ENCODE data around the gene PLPP3. TPM values are rescaled to one million over a fixed set of nuclear protein-coding genes. Genes with fewer than 3 reads are reported as not detected.
A peak's percentile ranks its signal among the peaks of the same experiment; 100 is the strongest.

The PLPP3 gene
- total and polyA plus RNA-seq, 2 experiments from 2014 or later = 41.9 to 61.9 TPM

GRCh38 chr1:56555448-56555847 is 23.9 kb downstream of the PLPP3 start (continued):
- TF ChIP-seq, protein P1, sequence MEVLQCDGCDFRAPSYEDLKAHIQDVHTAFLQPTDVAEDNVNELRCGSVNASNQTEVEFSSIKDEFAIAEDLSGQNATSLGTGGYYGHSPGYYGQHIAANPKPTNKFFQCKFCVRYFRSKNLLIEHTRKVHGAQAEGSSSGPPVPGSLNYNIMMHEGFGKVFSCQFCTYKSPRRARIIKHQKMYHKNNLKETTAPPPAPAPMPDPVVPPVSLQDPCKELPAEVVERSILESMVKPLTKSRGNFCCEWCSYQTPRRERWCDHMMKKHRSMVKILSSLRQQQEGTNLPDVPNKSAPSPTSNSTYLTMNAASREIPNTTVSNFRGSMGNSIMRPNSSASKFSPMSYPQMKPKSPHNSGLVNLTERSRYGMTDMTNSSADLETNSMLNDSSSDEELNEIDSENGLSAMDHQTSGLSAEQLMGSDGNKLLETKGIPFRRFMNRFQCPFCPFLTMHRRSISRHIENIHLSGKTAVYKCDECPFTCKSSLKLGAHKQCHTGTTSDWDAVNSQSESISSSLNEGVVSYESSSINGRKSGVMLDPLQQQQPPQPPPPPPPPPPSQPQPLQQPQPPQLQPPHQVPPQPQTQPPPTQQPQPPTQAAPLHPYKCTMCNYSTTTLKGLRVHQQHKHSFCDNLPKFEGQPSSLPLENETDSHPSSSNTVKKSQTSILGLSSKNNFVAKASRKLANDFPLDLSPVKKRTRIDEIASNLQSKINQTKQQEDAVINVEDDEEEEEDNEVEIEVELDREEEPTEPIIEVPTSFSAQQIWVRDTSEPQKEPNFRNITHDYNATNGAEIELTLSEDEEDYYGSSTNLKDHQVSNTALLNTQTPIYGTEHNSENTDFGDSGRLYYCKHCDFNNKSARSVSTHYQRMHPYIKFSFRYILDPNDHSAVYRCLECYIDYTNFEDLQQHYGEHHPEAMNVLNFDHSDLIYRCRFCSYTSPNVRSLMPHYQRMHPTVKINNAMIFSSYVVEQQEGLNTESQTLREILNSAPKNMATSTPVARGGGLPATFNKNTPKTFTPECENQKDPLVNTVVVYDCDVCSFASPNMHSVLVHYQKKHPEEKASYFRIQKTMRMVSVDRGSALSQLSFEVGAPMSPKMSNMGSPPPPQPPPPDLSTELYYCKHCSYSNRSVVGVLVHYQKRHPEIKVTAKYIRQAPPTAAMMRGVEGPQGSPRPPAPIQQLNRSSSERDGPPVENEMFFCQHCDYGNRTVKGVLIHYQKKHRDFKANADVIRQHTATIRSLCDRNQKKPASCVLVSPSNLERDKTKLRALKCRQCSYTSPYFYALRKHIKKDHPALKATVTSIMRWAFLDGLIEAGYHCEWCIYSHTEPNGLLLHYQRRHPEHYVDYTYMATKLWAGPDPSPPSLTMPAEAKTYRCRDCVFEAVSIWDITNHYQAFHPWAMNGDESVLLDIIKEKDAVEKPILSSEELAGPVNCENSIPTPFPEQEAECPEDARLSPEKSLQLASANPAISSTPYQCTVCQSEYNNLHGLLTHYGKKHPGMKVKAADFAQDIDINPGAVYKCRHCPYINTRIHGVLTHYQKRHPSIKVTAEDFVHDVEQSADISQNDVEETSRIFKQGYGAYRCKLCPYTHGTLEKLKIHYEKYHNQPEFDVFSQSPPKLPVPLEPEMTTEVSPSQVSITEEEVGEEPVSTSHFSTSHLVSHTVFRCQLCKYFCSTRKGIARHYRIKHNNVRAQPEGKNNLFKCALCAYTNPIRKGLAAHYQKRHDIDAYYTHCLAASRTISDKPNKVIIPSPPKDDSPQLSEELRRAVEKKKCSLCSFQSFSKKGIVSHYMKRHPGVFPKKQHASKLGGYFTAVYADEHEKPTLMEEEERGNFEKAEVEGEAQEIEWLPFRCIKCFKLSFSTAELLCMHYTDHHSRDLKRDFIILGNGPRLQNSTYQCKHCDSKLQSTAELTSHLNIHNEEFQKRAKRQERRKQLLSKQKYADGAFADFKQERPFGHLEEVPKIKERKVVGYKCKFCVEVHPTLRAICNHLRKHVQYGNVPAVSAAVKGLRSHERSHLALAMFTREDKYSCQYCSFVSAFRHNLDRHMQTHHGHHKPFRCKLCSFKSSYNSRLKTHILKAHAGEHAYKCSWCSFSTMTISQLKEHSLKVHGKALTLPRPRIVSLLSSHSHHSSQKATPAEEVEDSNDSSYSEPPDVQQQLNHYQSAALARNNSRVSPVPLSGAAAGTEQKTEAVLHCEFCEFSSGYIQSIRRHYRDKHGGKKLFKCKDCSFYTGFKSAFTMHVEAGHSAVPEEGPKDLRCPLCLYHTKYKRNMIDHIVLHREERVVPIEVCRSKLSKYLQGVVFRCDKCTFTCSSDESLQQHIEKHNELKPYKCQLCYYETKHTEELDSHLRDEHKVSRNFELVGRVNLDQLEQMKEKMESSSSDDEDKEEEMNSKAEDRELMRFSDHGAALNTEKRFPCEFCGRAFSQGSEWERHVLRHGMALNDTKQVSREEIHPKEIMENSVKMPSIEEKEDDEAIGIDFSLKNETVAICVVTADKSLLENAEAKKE (CRISPR knock-in tag; IDR thresholded peaks at IDR 0.05) = no peak
- TF ChIP-seq ZNF114 (CRISPR knock-in tag; IDR thresholded peaks at IDR 0.05) = no peak
- TF ChIP-seq ETS1 (IDR thresholded peaks at IDR 0.05) = no peak

GRCh38 chr1:56553046-56553445 is 26.3 kb downstream of the PLPP3 start:
- Histone ChIP-seq H3K36me3 (ENCODE audit: insufficient read depth) (no peaks in the 10 kb centered on the region), H3K4me3 (0 out of 2 replicates have a peak overlapping the region, but pooled peaks have one; percentile 9), H3K27ac (ENCODE audit: low read depth) (peak overlapping the region; percentile 97), H4K20me1 (replicated peaks; ENCODE audit: insufficient read depth) (peaks cover 8% of the 10 kb centered on the region), H3K9me2 (ENCODE audit: insufficient read depth) (no peaks in the 10 kb centered on the region), H3K4me1 (ENCODE audit: insufficient read depth) (peaks cover 88% of the 10 kb centered on the region), H3K4me2 (peak overlapping the region; percentile 47), H3K79me2 (replicated peaks; ENCODE audit: insufficient read depth) (peaks cover 90% of the 10 kb centered on the region), H3F3A (replicated peaks; ENCODE audit: low read depth) (peaks cover 10% of the 10 kb centered on the region), H2AFZ (no peak overlapping the region), H3K27me3 (ENCODE audit: insufficient read depth) (no peaks in the 10 kb centered on the region)
- Mint-ChIP-seq H3K9me3 (no peaks in the 10 kb centered on the region), H3K4me3 (no peak overlapping the region), H3K27me3 (ENCODE audit: insufficient read depth, low read depth, poor library complexity) (peaks cover 11% of the 10 kb centered on the region), H3K27ac (peak overlapping the region; percentile 75; the same call in 1 of the 2 replicates), H3K36me3 (ENCODE audit: low read depth) (peaks cover 5% of the 10 kb centered on the region; the same call in 2 of the 3 replicates), H3K4me1 (peaks cover 75% of the 10 kb centered on the region)
- DNase-seq (ENCODE audit: low spot score) (no peak), ATAC-seq (no peak)
- TF ChIP-seq EZH2phosphoT487 (IDR thresholded peaks at IDR 0.05; ENCODE audit: unreplicated experiment) = no peak
- TF ChIP-seq, protein P2, sequence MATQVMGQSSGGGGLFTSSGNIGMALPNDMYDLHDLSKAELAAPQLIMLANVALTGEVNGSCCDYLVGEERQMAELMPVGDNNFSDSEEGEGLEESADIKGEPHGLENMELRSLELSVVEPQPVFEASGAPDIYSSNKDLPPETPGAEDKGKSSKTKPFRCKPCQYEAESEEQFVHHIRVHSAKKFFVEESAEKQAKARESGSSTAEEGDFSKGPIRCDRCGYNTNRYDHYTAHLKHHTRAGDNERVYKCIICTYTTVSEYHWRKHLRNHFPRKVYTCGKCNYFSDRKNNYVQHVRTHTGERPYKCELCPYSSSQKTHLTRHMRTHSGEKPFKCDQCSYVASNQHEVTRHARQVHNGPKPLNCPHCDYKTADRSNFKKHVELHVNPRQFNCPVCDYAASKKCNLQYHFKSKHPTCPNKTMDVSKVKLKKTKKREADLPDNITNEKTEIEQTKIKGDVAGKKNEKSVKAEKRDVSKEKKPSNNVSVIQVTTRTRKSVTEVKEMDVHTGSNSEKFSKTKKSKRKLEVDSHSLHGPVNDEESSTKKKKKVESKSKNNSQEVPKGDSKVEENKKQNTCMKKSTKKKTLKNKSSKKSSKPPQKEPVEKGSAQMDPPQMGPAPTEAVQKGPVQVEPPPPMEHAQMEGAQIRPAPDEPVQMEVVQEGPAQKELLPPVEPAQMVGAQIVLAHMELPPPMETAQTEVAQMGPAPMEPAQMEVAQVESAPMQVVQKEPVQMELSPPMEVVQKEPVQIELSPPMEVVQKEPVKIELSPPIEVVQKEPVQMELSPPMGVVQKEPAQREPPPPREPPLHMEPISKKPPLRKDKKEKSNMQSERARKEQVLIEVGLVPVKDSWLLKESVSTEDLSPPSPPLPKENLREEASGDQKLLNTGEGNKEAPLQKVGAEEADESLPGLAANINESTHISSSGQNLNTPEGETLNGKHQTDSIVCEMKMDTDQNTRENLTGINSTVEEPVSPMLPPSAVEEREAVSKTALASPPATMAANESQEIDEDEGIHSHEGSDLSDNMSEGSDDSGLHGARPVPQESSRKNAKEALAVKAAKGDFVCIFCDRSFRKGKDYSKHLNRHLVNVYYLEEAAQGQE (IDR thresholded peaks at IDR 0.05; ENCODE audit: unreplicated experiment) = no peak
- no peak for TF ChIP-seq NANOG (IDR thresholded peaks at IDR 0.05; ENCODE audit: borderline replicate concordance)
- TF ChIP-seq, protein P3, sequence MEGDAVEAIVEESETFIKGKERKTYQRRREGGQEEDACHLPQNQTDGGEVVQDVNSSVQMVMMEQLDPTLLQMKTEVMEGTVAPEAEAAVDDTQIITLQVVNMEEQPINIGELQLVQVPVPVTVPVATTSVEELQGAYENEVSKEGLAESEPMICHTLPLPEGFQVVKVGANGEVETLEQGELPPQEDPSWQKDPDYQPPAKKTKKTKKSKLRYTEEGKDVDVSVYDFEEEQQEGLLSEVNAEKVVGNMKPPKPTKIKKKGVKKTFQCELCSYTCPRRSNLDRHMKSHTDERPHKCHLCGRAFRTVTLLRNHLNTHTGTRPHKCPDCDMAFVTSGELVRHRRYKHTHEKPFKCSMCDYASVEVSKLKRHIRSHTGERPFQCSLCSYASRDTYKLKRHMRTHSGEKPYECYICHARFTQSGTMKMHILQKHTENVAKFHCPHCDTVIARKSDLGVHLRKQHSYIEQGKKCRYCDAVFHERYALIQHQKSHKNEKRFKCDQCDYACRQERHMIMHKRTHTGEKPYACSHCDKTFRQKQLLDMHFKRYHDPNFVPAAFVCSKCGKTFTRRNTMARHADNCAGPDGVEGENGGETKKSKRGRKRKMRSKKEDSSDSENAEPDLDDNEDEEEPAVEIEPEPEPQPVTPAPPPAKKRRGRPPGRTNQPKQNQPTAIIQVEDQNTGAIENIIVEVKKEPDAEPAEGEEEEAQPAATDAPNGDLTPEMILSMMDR (conservative IDR thresholded peaks at IDR 0.05; ENCODE audit: low read depth in 2 of 2) = no peak
- TF ChIP-seq JUNB (IDR thresholded peaks at IDR 0.05; ENCODE audit: unreplicated experiment) = no peak
- TF ChIP-seq ETS1 (IDR thresholded peaks at IDR 0.05) = no peak
- no peak for TF ChIP-seq ZNF331 (CRISPR knock-in tag; IDR thresholded peaks at IDR 0.05; ENCODE audit: low read depth)
- no peak for TF ChIP-seq CREB1 (CRISPR knock-in tag; IDR thresholded peaks at IDR 0.05; ENCODE audit: low read depth)
